AG08395 (cell line): ENCODE measurements around the gene MPPE1.
A peak's percentile ranks its signal among the peaks of the same experiment; 100 is the strongest.

Experiments
- DNase-seq: peaks from one replicate; pipeline ENCODE4 v3.0.0; 2012; ENCODE audit warnings: mixed read lengths, low spot score

Gene MPPE1

GRCh38 chr18:11884396-11885030 is 23.6 kb downstream of the MPPE1 start:
- no peak for DNase-seq

- no peak for DNase-seq
Observed at GRCh38 chr18:11883153-11883552, 25.0 kb downstream of the MPPE1 start.

- DNase-seq = no peak
Observed at GRCh38 chr18:11882636-11883035, 25.5 kb downstream of the MPPE1 start.

GRCh38 chr18:11880586-11881304 is 27.4 kb downstream of the MPPE1 start:
- no peak for DNase-seq

- no peak for DNase-seq
Observed at GRCh38 chr18:11877497-11878135, 30.5 kb downstream of the MPPE1 start.

- no peak for DNase-seq
Observed at GRCh38 chr18:11874676-11875075, 33.4 kb downstream of the MPPE1 start.

GRCh38 chr18:11873670-11874340 is 34.3 kb downstream of the MPPE1 start:
- DNase-seq = no peak

GRCh38 chr18:11872479-11873136 is 35.5 kb downstream of the MPPE1 start:
- peak; percentile 60 for DNase-seq

GRCh38 chr18:11871501-11871900 is 36.6 kb downstream of the MPPE1 start:
- DNase-seq = no peak

GRCh38 chr18:11868230-11868629 is 39.9 kb downstream of the MPPE1 start:
- DNase-seq = no peak

GRCh38 chr18:11866764-11867163 is 41.4 kb downstream of the MPPE1 start:
- DNase-seq = no peak

- DNase-seq = no peak
Observed at GRCh38 chr18:11866329-11866728, 41.8 kb downstream of the MPPE1 start.

- DNase-seq = no peak
Observed at GRCh38 chr18:11865071-11865470, 43.0 kb downstream of the MPPE1 start.

GRCh38 chr18:11864471-11864870 is 43.6 kb downstream of the MPPE1 start:
- DNase-seq = no peak

GRCh38 chr18:11862468-11863137 is 45.5 kb downstream of the MPPE1 start:
- no peak for DNase-seq

- DNase-seq = no peak
Observed at GRCh38 chr18:11861583-11862288, 46.4 kb downstream of the MPPE1 start.

GRCh38 chr18:11860594-11861450 is 47.3 kb downstream of the MPPE1 start:
- DNase-seq = no peak

GRCh38 chr18:11859903-11860407 is 48.2 kb downstream of the MPPE1 start:
- peak; percentile 67 for DNase-seq

GRCh38 chr18:11859282-11859830 is 48.8 kb downstream of the MPPE1 start:
- no peak for DNase-seq
